ENCODE data around the gene PRCP.

- TF ChIP-seq EZH2phosphoT487 (IDR thresholded peaks at IDR 0.05; ENCODE audit: borderline replicate concordance, low read length) = no peak
- TF ChIP-seq CTCF (conservative IDR thresholded peaks at IDR 0.05; ENCODE audit: low read depth, low read length) = no peak
- no peak for TF ChIP-seq EZH2 (IDR thresholded peaks at IDR 0.05; ENCODE audit: low read length, unreplicated experiment)
These were observed 49.1 kb upstream of the PRCP start for GRCh38 chr11:82949352-82949751.

All from PC-3 (cell line).